ENCODE results near the gene CLCN6. TPM values are rescaled to one million over a fixed set of nuclear protein-coding genes. Genes with fewer than 3 reads are reported as not detected.

CLCN6 gene
- total and polyA plus RNA-seq, 4 donors, result 3.9 to 37.5 (median 20.7) TPM

DNA sequence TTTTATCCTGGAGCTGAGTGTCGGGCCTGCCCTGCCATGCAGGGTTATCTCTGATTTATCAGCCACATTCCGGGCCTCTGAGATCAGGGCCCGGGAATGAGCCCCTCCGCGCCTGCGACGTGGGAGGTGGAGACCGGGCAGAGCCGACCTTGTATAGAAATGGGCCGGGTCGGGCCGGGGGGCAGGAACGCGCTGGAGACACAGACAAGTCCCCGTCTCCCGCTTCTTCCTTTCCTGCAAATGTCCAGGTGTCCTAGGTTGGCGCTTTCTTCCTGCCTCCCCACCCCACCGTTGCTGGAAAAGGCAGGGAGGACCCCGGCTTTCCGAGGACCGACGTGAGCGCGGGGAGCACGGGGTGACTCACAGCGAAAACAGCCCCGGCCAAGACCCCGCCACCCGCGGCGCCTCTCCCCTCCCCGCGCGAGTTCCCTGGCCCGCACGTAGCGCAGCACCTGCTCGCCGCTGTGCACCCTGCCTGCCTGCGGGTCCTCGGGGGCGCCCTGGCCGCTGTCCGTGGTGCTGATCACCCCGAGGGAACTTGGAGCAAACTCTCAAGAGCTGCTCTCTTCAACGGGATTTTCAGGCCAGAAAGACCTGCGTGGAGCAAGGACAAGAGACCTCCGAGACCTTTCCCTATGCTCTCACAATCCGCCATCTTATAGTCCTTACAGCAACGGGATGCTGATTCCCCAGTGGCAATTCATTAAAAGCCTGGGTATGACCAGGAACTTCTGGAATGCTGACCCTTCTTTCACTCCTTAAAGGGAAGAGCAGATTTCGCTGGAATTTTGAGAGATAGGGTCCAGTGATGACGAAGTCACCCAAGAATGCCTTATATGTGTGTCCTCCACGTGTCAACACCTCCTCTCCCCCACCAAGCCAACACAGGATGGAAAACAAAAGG, 53.2 kb downstream of the CLCN6 start:
- peak; percentile 71 to 89 for DNase-seq
- Histone ChIP-seq H3K4me3 (ENCODE audit: low read length in 2 of 2) (no peak overlapping the region), H3K27me3 (ENCODE audit: control insufficient read depth in 1 of 2, insufficient read depth in 2 of 2, low read length in 1 of 2) (no peaks in the 10 kb centered on the region), H3K4me1 (ENCODE audit: control insufficient read depth in 1 of 2, insufficient read depth in 2 of 2, low read length in 2 of 2) (no peaks in the 10 kb centered on the region), H3K9me3 (ENCODE audit: control insufficient read depth, low read length) (no peaks in the 10 kb centered on the region), H3K36me3 (ENCODE audit: control insufficient read depth in 1 of 2, insufficient read depth in 2 of 2, low read length in 1 of 2) (no peaks in the 10 kb centered on the region), H3K27ac (ENCODE audit: low read depth in 1 of 2, low read length in 2 of 2) (no peak overlapping the region)
- whole genome bisulfite sequencing, 2 donors, result 1 to 3% methylated on average over 49 to 53 of the region's 53 CpGs
- intact Hi-C loops (cut with DNase I), result loop anchor here in 1 of 2 donors (10.0 kb wide), 1 partner anchor 534 kb away; no protein-coding TSS in a partner anchor
- peak; percentile 58 for ATAC-seq (ENCODE audit: low FRiP score)

DNA sequence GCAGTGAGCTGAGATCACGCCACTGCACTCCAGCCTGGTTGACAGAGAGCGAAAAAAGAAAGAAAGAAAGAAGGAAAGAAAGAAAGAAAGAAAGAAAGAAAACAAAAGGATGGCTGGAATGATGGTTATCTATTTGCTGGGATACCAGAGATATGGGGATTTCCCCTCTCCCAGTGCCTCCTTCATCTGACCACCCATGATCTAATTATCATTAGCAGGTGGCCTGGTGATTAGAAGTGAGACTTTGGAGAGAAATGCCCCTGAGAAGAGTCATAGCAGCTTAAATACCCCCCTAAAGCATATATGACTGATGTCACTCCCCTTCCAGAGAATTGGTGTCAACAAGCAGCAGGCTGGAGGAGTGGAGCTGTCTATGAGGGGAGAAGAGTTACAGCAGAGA, 54.1 kb downstream of the CLCN6 start:
- intact Hi-C loops (cut with DNase I), result no loop called here
- no peaks in the 10 kb centered on the region for H3K4me1 ChIP-seq (ENCODE audit: control insufficient read depth in 1 of 2, insufficient read depth in 2 of 2, low read length in 2 of 2)
- no peak overlapping the region for H3K27ac ChIP-seq (ENCODE audit: low read depth in 1 of 2, low read length in 2 of 2)
- H3K27me3 ChIP-seq (ENCODE audit: control insufficient read depth in 1 of 2, insufficient read depth in 2 of 2, low read length in 1 of 2), result no peaks in the 10 kb centered on the region
- H3K4me3 ChIP-seq (ENCODE audit: low read length in 2 of 2), result no peak overlapping the region
- no peaks in the 10 kb centered on the region for H3K9me3 ChIP-seq (ENCODE audit: control insufficient read depth, low read length)
- no peak for ATAC-seq (ENCODE audit: low FRiP score)
- H3K36me3 ChIP-seq (ENCODE audit: control insufficient read depth in 1 of 2, insufficient read depth in 2 of 2, low read length in 1 of 2), result no peaks in the 10 kb centered on the region
- DNase-seq, result no peak
- 54 to 67% methylated on average over 2 of the region's 2 CpGs for WGBS, 2 donors

GRCh38 chr1:11860587-11860986, 54.6 kb downstream of the CLCN6 start:
- Histone ChIP-seq H3K4me3 (ENCODE audit: low read length in 2 of 2) (no peak overlapping the region), H3K36me3 (ENCODE audit: control insufficient read depth in 1 of 2, insufficient read depth in 2 of 2, low read length in 1 of 2) (no peaks in the 10 kb centered on the region), H3K9me3 (ENCODE audit: control insufficient read depth, low read length) (no peaks in the 10 kb centered on the region), H3K27ac (ENCODE audit: low read depth in 1 of 2, low read length in 2 of 2) (no peak overlapping the region), H3K4me1 (ENCODE audit: control insufficient read depth in 1 of 2, insufficient read depth in 2 of 2, low read length in 2 of 2) (no peaks in the 10 kb centered on the region), H3K27me3 (ENCODE audit: control insufficient read depth in 1 of 2, insufficient read depth in 2 of 2, low read length in 1 of 2) (no peaks in the 10 kb centered on the region)
- WGBS, 2 donors, result 61 to 73% methylated on average over 1 of the region's 1 CpG
- DNase-seq (no peak), ATAC-seq (ENCODE audit: low FRiP score) (no peak)
- intact Hi-C loops (cut with DNase I), result no loop called here

DNA sequence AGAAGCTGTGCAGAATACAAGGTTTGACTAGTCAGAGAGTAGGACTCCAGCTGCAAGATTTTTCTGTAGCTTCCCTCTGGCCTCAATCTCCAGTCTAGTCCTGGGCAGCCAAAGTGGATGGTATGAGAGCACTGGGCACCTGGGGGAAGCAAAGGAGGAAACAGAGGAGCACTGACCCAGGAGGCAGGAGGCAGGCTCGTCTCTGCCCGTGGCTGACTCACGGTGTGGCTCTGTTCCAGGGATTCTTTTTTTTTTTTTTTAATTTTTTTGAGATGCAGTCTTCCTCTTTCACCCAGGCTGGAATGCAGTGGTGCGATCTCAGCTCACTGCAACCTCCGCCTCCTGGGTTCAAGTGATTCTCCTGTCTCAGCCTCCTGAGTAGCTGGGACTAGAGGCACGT, 56.9 kb downstream of the CLCN6 start:
- Histone ChIP-seq H3K27me3 (ENCODE audit: control insufficient read depth in 1 of 2, insufficient read depth in 2 of 2, low read length in 1 of 2) (no peaks in the 10 kb centered on the region), H3K9me3 (ENCODE audit: control insufficient read depth, low read length) (no peaks in the 10 kb centered on the region), H3K36me3 (ENCODE audit: control insufficient read depth in 1 of 2, insufficient read depth in 2 of 2, low read length in 1 of 2) (no peaks in the 10 kb centered on the region), H3K27ac (ENCODE audit: low read depth in 1 of 2, low read length in 2 of 2) (no peak overlapping the region), H3K4me1 (ENCODE audit: control insufficient read depth in 1 of 2, insufficient read depth in 2 of 2, low read length in 2 of 2) (no peaks in the 10 kb centered on the region), H3K4me3 (ENCODE audit: low read length in 2 of 2) (no peak overlapping the region)
- 38 to 46% methylated on average over 6 of the region's 6 CpGs for WGBS, 2 donors
- DNase-seq (no peak), ATAC-seq (ENCODE audit: low FRiP score) (no peak)
- intact Hi-C loops (cut with DNase I), result no loop called here

GRCh38 chr1:11868331-11868980, 62.5 kb downstream of the CLCN6 start:
- Histone ChIP-seq H3K4me3 (ENCODE audit: low read length in 2 of 2) (no peak overlapping the region), H3K36me3 (ENCODE audit: control insufficient read depth in 1 of 2, insufficient read depth in 2 of 2, low read length in 1 of 2) (no peaks in the 10 kb centered on the region), H3K27me3 (ENCODE audit: control insufficient read depth in 1 of 2, insufficient read depth in 2 of 2, low read length in 1 of 2) (no peaks in the 10 kb centered on the region), H3K4me1 (ENCODE audit: control insufficient read depth in 1 of 2, insufficient read depth in 2 of 2, low read length in 2 of 2) (no peaks in the 10 kb centered on the region), H3K27ac (ENCODE audit: low read depth in 1 of 2, low read length in 2 of 2) (no peak overlapping the region), H3K9me3 (ENCODE audit: control insufficient read depth, low read length) (no peaks in the 10 kb centered on the region)
- DNase-seq (no peak), ATAC-seq (ENCODE audit: low FRiP score) (no peak)
- 73 to 74% methylated on average over 13 of the region's 13 CpGs for WGBS, 2 donors
- intact Hi-C loops (cut with DNase I), result no loop called here

DNA sequence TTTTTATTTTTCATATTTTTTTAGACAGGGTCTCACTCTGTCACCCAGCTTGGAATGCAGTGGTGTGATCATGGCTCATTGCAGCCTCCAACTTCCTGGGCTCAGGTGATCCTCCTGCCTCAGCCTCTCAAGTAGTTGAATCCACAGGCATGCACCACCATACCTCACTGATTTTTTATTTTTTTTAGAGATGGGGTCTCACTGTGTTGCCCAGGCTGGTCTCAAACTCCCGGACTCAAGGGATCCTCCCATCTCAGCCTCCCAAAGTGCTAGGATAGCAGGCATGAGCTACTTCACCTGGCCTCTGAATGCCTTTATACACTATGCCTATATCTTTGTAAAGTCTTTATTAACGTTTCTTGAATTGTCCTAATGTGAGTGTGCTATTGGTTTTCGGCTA, 63.1 kb downstream of the CLCN6 start:
- Histone ChIP-seq H3K27ac (ENCODE audit: low read depth in 1 of 2, low read length in 2 of 2) (no peak overlapping the region), H3K9me3 (ENCODE audit: control insufficient read depth, low read length) (no peaks in the 10 kb centered on the region), H3K27me3 (ENCODE audit: control insufficient read depth in 1 of 2, insufficient read depth in 2 of 2, low read length in 1 of 2) (no peaks in the 10 kb centered on the region), H3K4me1 (ENCODE audit: control insufficient read depth in 1 of 2, insufficient read depth in 2 of 2, low read length in 2 of 2) (no peaks in the 10 kb centered on the region), H3K36me3 (ENCODE audit: control insufficient read depth in 1 of 2, insufficient read depth in 2 of 2, low read length in 1 of 2) (no peaks in the 10 kb centered on the region), H3K4me3 (ENCODE audit: low read length in 2 of 2) (no peak overlapping the region)
- ATAC-seq (ENCODE audit: low FRiP score) (no peak), DNase-seq (no peak)
- intact Hi-C loops (cut with DNase I), result no loop called here
- 84% methylated on average over 3 of the region's 3 CpGs for WGBS, 2 donors

DNA sequence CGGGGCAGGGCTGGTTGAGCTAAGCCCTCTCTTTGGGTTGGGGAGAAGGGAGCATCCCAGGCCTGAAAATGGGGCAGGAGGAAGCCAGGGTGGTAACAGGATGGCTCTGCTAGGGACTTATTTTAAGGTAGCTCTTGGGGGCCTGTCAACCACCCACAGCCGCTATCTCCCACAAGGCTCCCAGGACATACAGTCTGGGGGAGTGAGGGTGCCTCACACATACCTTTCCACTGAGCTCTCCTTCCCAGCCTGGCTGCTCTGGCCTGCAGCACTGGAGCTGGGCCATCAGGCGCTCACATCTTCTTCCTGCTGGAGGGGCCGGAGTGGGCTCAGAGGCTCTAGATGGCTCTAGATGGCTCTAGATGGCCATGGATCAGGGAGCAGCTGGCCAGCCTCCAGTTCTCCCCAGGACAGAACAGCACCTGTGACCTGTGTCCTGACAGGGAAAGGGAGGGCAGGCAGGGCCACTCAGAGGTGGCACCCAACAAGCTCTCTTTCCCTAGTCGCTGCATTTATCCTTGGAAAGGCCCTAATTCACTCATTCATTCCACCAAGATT, 63.7 kb downstream of the CLCN6 start:
- Histone ChIP-seq H3K4me1 (ENCODE audit: control insufficient read depth in 1 of 2, insufficient read depth in 2 of 2, low read length in 2 of 2) (no peaks in the 10 kb centered on the region), H3K36me3 (ENCODE audit: control insufficient read depth in 1 of 2, insufficient read depth in 2 of 2, low read length in 1 of 2) (no peaks in the 10 kb centered on the region), H3K27ac (ENCODE audit: low read depth in 1 of 2, low read length in 2 of 2) (no peak overlapping the region), H3K27me3 (ENCODE audit: control insufficient read depth in 1 of 2, insufficient read depth in 2 of 2, low read length in 1 of 2) (no peaks in the 10 kb centered on the region), H3K4me3 (ENCODE audit: low read length in 2 of 2) (no peak overlapping the region), H3K9me3 (ENCODE audit: control insufficient read depth, low read length) (no peaks in the 10 kb centered on the region)
- 83 to 84% methylated on average over 5 of the region's 5 CpGs for WGBS, 2 donors
- intact Hi-C loops (cut with DNase I), result no loop called here
- DNase-seq (no peak), ATAC-seq (ENCODE audit: low FRiP score) (no peak)

DNA sequence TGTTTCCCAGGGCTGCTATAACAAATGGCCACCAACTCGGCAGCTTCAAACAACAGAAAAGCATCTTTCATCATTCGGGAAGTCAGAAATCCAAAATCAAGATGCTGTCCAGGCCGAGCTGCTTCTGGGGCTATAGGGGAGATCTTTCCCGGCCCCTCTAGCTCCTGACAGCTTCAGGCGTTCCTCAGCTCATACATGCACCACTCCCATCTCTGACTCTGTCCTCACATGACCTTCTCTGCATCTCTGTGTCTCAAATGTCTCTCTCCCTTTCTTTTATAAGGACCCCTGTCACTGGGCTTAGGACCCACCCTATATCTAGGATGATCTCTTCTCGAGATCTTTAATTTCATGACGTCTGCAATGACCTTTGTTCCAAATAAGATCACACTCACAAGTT, 66.6 kb downstream of the CLCN6 start:
- Histone ChIP-seq H3K4me3 (ENCODE audit: low read length in 2 of 2) (no peak overlapping the region), H3K4me1 (ENCODE audit: control insufficient read depth in 1 of 2, insufficient read depth in 2 of 2, low read length in 2 of 2) (no peaks in the 10 kb centered on the region), H3K36me3 (ENCODE audit: control insufficient read depth in 1 of 2, insufficient read depth in 2 of 2, low read length in 1 of 2) (no peaks in the 10 kb centered on the region), H3K27ac (ENCODE audit: low read depth in 1 of 2, low read length in 2 of 2) (no peak overlapping the region), H3K9me3 (ENCODE audit: control insufficient read depth, low read length) (no peaks in the 10 kb centered on the region), H3K27me3 (ENCODE audit: control insufficient read depth in 1 of 2, insufficient read depth in 2 of 2, low read length in 1 of 2) (no peaks in the 10 kb centered on the region)
- DNase-seq (no peak), ATAC-seq (ENCODE audit: low FRiP score) (no peak)
- intact Hi-C loops (cut with DNase I), result no loop called here
- 56 to 58% methylated on average over 7 of the region's 7 CpGs for WGBS, 2 donors

All from aorta (tissue), 5 donors.